ES-I3 (cell line): Measurements from ENCODE around the gene ARHGAP45.

ENCODE experiments used
- H3K36me3 ChIP-seq: 2 replicates; pipeline ENCODE4 v1.6.1; 2013; ENCODE audit warnings: mild to moderate bottlenecking, low read length, control low read depth, moderate library complexity; ENCODE audit not compliant: insufficient read depth
- H3K4me1 ChIP-seq: 2 replicates; pipeline ENCODE4 v1.6.1; 2013; ENCODE audit warnings: mild to moderate bottlenecking, control low read depth, low read length; ENCODE audit not compliant: insufficient read depth
- H3K9ac ChIP-seq: 2 replicates; pipeline ENCODE4 v1.6.1; 2013; ENCODE audit warnings: low read depth, mild to moderate bottlenecking, low read length, moderate library complexity
- H3K9me3 ChIP-seq: 2 replicates; pipeline ENCODE4 v1.6.1; 2013; ENCODE audit warnings: mild to moderate bottlenecking, low read length, moderate library complexity; ENCODE audit not compliant: control insufficient read depth, insufficient read depth

Gene ARHGAP45

GRCh38 chr19:1089126-1089771, 22.3 kb downstream of the ARHGAP45 start:
- Histone ChIP-seq H3K4me1 (no peaks in the 10 kb centered on the region; the same call in 1 of the 2 replicates), H3K36me3 (peaks cover 9% of the 10 kb centered on the region), H3K9ac (no peak overlapping the region), H3K9me3 (no peaks in the 10 kb centered on the region)

- Histone ChIP-seq H3K9ac (no peak overlapping the region), H3K36me3 (peaks cover 9% of the 10 kb centered on the region), H3K4me1 (no peaks in the 10 kb centered on the region; the same call in 1 of the 2 replicates), H3K9me3 (no peaks in the 10 kb centered on the region)
These were observed 22.9 kb downstream of the ARHGAP45 start for GRCh38 chr19:1089891-1090290.

GRCh38 chr19:1090731-1091543, 24.0 kb downstream of the ARHGAP45 start:
- Histone ChIP-seq H3K9ac (no peak overlapping the region), H3K9me3 (no peaks in the 10 kb centered on the region), H3K36me3 (peaks cover 9% of the 10 kb centered on the region), H3K4me1 (no peaks in the 10 kb centered on the region; the same call in 1 of the 2 replicates)

GRCh38 chr19:1091544-1092175, 24.7 kb downstream of the ARHGAP45 start:
- no peaks in the 10 kb centered on the region; the same call in 1 of the 2 replicates for H3K4me1 ChIP-seq
- H3K9ac ChIP-seq: no peak overlapping the region
- peaks cover 9% of the 10 kb centered on the region for H3K36me3 ChIP-seq
- no peaks in the 10 kb centered on the region for H3K9me3 ChIP-seq

- Histone ChIP-seq H3K9ac (no peak overlapping the region), H3K36me3 (peaks cover 6% of the 10 kb centered on the region), H3K9me3 (no peaks in the 10 kb centered on the region), H3K4me1 (no peaks in the 10 kb centered on the region; the same call in 1 of the 2 replicates)
These were observed 26.4 kb downstream of the ARHGAP45 start for GRCh38 chr19:1093330-1093729.

- peak overlapping the region; percentile 83 for H3K9ac ChIP-seq
- H3K4me1 ChIP-seq: no peaks in the 10 kb centered on the region; the same call in 1 of the 2 replicates
- peaks cover 6% of the 10 kb centered on the region for H3K36me3 ChIP-seq
- H3K9me3 ChIP-seq: no peaks in the 10 kb centered on the region
These were observed 27.0 kb downstream of the ARHGAP45 start for GRCh38 chr19:1093811-1094553.

- Histone ChIP-seq H3K9me3 (no peaks in the 10 kb centered on the region), H3K4me1 (no peaks in the 10 kb centered on the region; the same call in 1 of the 2 replicates), H3K36me3 (peaks cover 6% of the 10 kb centered on the region; the same call in 1 of the 2 replicates), H3K9ac (peak overlapping the region; percentile 83)
These were observed 27.6 kb downstream of the ARHGAP45 start for GRCh38 chr19:1094655-1094977.

- no peaks in the 10 kb centered on the region for H3K9me3 ChIP-seq
- H3K36me3 ChIP-seq: peaks cover 6% of the 10 kb centered on the region; the same call in 1 of the 2 replicates
- H3K9ac ChIP-seq: peak within 1 kb of the TSS; percentile 83
- no peaks in the 10 kb centered on the region; the same call in 1 of the 2 replicates for H3K4me1 ChIP-seq
These were observed 28.2 kb downstream of the ARHGAP45 start, which contains the start of gene POLR2E for GRCh38 chr19:1094978-1095701. Gene POLR2E (minus strand): TSS chr19:1095375. CDS start chr19:1095315, 60 bp downstream.

GRCh38 chr19:1097810-1098176, 30.8 kb downstream of the ARHGAP45 start:
- H3K36me3 ChIP-seq: no peaks in the 10 kb centered on the region
- H3K9ac ChIP-seq: no peak overlapping the region
- H3K9me3 ChIP-seq: no peaks in the 10 kb centered on the region
- H3K4me1 ChIP-seq: peaks cover 6% of the 10 kb centered on the region; the same call in 1 of the 2 replicates

GRCh38 chr19:1098177-1099051, 31.4 kb downstream of the ARHGAP45 start:
- no peak overlapping the region for H3K9ac ChIP-seq
- H3K9me3 ChIP-seq: no peaks in the 10 kb centered on the region
- H3K36me3 ChIP-seq: no peaks in the 10 kb centered on the region
- H3K4me1 ChIP-seq: peaks cover 9% of the 10 kb centered on the region; the same call in 1 of the 2 replicates

- no peaks in the 10 kb centered on the region; the same call in 1 of the 2 replicates for H3K36me3 ChIP-seq
- peak overlapping the region; percentile 31; the same call in 1 of the 2 replicates for H3K9ac ChIP-seq
- peaks cover 9% of the 10 kb centered on the region; the same call in 1 of the 2 replicates for H3K4me1 ChIP-seq
- H3K9me3 ChIP-seq: no peaks in the 10 kb centered on the region
These were observed 34.4 kb downstream of the ARHGAP45 start for GRCh38 chr19:1101337-1101698.

GRCh38 chr19:1102407-1103131, 35.6 kb downstream of the ARHGAP45 start:
- H3K9me3 ChIP-seq: no peaks in the 10 kb centered on the region
- no peaks in the 10 kb centered on the region; the same call in 1 of the 2 replicates for H3K36me3 ChIP-seq
- H3K4me1 ChIP-seq: peaks cover 9% of the 10 kb centered on the region; the same call in 1 of the 2 replicates
- no peak overlapping the region for H3K9ac ChIP-seq
